Smooth muscle cell (in vitro differentiated cells): ENCODE results near the gene ABI3BP. TPM values are rescaled to one million over a fixed set of nuclear protein-coding genes. Genes with fewer than 3 reads are reported as not detected.

ENCODE experiments used
- DNase-seq: peaks from one replicate; lab custom pipeline; 2025; ENCODE audit not compliant: unreplicated experiment; lab: John Stamatoyannopoulos, UW
- H2AFZ ChIP-seq: fragments of 200-600 bp; sonication (generic); 2 replicates; pipeline ENCODE4 v1.6.0; 2016; ENCODE audit warnings: antibody characterized with exemption, low read depth, mild to moderate bottlenecking
- H3F3A ChIP-seq: fragments of 200-600 bp; sonication (generic); 2 replicates; pipeline ENCODE4 v1.6.0; 2017; ENCODE audit warnings: antibody characterized with exemption, low read depth
- H3K27ac ChIP-seq: fragments of 200-600 bp; sonication (generic); 2 replicates; pipeline ENCODE4 v1.5.1; 2016; ENCODE audit warnings: low read depth, mild to moderate bottlenecking
- H3K27me3 ChIP-seq: fragments of 200-600 bp; sonication (generic); 2 replicates; pipeline ENCODE4 v1.6.1; 2016; ENCODE audit warnings: low read depth, mild to moderate bottlenecking
- H3K36me3 ChIP-seq: fragments of 200-600 bp; sonication (generic); 2 replicates; pipeline ENCODE4 v1.5.1; 2016; ENCODE audit warnings: low read depth
- H3K4me1 ChIP-seq: fragments of 200-600 bp; sonication (generic); 2 replicates; pipeline ENCODE4 v1.5.1; 2016; ENCODE audit warnings: low read depth
- H3K4me2 ChIP-seq: fragments of 200-600 bp; sonication (generic); 2 replicates; pipeline ENCODE4 v1.6.0; 2016; ENCODE audit warnings: mild to moderate bottlenecking
- H3K4me3 ChIP-seq: fragments of 200-600 bp; sonication (generic); 2 replicates; pipeline ENCODE4 v1.5.1; 2016; ENCODE audit warnings: mild to moderate bottlenecking
- H3K79me2 ChIP-seq: fragments of 200-600 bp; sonication (generic); 2 replicates; pipeline ENCODE4 v1.6.0; 2016; ENCODE audit warnings: low read depth, mild to moderate bottlenecking
- H3K9ac ChIP-seq: fragments of 200-600 bp; sonication (generic); 2 replicates; pipeline ENCODE4 v1.6.0; 2016; ENCODE audit warnings: low read depth
- H3K9me3 ChIP-seq: fragments of 200-600 bp; sonication (generic); replicated peaks from 2 replicates; pipeline ENCODE4 v1.5.1; 2016; ENCODE audit warnings: low read depth
- H4K20me1 ChIP-seq: fragments of 200-600 bp; sonication (generic); 2 replicates; pipeline ENCODE4 v1.6.0; 2016; ENCODE audit warnings: low read depth
- WGBS: methylation state at CpG from one replicate; pipeline ENCODE4 v1.1.7; 2016; ENCODE audit warnings: low lambda C conversion rate; 5-methylcytosine and 5-hydroxymethylcytosine counted together
- polyA plus RNA-seq: library from polyadenylated mRNA; unstranded; fragments of >200 nt; fragmentation: Nextera tagmentation; extraction: Ambion mirVana; gene quantifications from 2 replicates; pipeline ENCODE4 v1.2.1, GENCODE V29; 2016
- total RNA-seq: library from RNA; depleted of rRNA; stranded (reverse); fragments of >200 nt; gene quantifications from 2 replicates; pipeline ENCODE4 v1.2.3, GENCODE V29; 2014
- TF ChIP-seq, protein P1 (sequence below): fragments of 200-600 bp; sonication (generic); IDR thresholded peaks from 2 replicates; pipeline ENCODE4 v1.5.1; 2017; ENCODE audit warnings: borderline replicate concordance, mild to moderate bottlenecking, antibody characterized with exemption; ENCODE audit not compliant: insufficient read depth, poor library complexity, severe bottlenecking

Gene ABI3BP
- total and polyA plus RNA-seq, 2 experiments from 2014 or later: 0.47 to 0.58 TPM

DNA sequence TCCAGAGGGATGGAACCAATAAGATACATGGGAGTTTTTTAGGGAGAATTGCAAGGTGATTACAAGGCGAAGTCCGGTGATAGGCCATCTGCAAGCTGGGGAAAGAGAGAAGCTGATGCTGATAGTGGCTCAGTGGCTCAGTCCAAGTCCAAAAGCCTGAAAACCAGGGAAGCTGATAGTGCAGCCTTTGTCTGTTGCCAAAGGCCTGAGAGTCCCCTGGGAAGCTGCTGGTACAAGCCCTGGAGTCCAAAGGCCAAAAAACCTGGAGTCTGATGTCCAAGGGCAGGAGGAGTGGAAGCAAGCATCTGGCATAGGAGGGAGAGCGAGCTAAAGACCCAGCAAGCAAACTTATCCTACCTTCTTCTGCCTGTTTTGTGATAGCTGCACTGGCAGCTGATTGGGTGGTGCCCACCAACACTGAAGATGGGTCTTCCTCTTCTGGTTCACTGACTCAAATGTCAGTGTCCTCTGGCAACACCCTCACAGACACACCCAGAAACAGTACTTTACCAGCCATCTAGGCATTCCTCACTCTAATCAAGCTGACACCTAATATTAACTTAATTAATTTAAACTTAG lies 267.2 kb downstream of the ABI3BP start:
- no peak overlapping the region for H3K4me2 ChIP-seq
- no peak overlapping the region for H3K9ac ChIP-seq
- H3K27me3 ChIP-seq: no peaks in the 10 kb centered on the region
- H3F3A ChIP-seq: peaks cover 3% of the 10 kb centered on the region
- no peaks in the 10 kb centered on the region for H3K4me1 ChIP-seq
- H3K9me3 ChIP-seq: no peaks in the 10 kb centered on the region
- no peak for DNase-seq
- H2AFZ ChIP-seq: no peak overlapping the region
- H3K4me3 ChIP-seq: no peak overlapping the region
- H4K20me1 ChIP-seq: peaks cover 100% of the 10 kb centered on the region
- H3K27ac ChIP-seq: no peak overlapping the region
- 96% methylated on average over 3 of the region's 3 CpGs for WGBS
- TF ChIP-seq, protein P1, sequence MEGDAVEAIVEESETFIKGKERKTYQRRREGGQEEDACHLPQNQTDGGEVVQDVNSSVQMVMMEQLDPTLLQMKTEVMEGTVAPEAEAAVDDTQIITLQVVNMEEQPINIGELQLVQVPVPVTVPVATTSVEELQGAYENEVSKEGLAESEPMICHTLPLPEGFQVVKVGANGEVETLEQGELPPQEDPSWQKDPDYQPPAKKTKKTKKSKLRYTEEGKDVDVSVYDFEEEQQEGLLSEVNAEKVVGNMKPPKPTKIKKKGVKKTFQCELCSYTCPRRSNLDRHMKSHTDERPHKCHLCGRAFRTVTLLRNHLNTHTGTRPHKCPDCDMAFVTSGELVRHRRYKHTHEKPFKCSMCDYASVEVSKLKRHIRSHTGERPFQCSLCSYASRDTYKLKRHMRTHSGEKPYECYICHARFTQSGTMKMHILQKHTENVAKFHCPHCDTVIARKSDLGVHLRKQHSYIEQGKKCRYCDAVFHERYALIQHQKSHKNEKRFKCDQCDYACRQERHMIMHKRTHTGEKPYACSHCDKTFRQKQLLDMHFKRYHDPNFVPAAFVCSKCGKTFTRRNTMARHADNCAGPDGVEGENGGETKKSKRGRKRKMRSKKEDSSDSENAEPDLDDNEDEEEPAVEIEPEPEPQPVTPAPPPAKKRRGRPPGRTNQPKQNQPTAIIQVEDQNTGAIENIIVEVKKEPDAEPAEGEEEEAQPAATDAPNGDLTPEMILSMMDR: no peak
- H3K79me2 ChIP-seq: peaks cover 99% of the 10 kb centered on the region
- H3K36me3 ChIP-seq: peaks cover 35% of the 10 kb centered on the region

GRCh38 chr3:100720426-100720825 lies 272.8 kb downstream of the ABI3BP start:
- no peaks in the 10 kb centered on the region for H3K27me3 ChIP-seq
- no peak overlapping the region for H3K4me2 ChIP-seq
- peaks cover 99% of the 10 kb centered on the region for H3K79me2 ChIP-seq
- peaks cover 100% of the 10 kb centered on the region for H4K20me1 ChIP-seq
- no peak overlapping the region for H2AFZ ChIP-seq
- no peak for DNase-seq
- no peaks in the 10 kb centered on the region for H3F3A ChIP-seq
- 80% methylated on average over 5 of the region's 5 CpGs for WGBS
- H3K4me3 ChIP-seq: no peak overlapping the region
- no peak overlapping the region for H3K9ac ChIP-seq
- peaks cover 26% of the 10 kb centered on the region for H3K4me1 ChIP-seq
- peaks cover 50% of the 10 kb centered on the region for H3K36me3 ChIP-seq
- no peak overlapping the region for H3K27ac ChIP-seq
- no peaks in the 10 kb centered on the region for H3K9me3 ChIP-seq
- TF ChIP-seq, protein P1: no peak

DNA sequence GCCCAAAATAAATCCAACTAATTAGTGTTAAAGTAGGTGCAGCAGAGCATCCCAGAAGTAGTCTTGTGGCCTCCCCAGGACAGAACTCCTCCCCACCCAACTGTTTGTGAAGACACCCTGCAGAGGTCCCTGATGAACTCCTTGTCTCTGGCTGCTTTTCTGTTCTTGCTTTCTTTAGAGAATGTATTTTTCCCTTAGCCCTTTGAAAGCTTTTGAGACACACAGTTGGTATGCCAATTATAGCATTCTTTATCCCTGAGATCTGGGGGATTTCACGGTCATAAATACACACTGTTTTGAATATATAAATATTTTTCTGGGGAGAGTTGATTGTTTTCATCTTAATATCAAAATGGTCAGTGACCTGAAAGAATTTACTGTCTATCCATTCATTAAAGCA lies 274.1 kb downstream of the ABI3BP start:
- H4K20me1 ChIP-seq: peaks cover 100% of the 10 kb centered on the region

More for the DNA sequence above, 274.1 kb downstream of the ABI3BP start:
- H3K4me1 ChIP-seq: peaks cover 26% of the 10 kb centered on the region
- H3K9me3 ChIP-seq: no peaks in the 10 kb centered on the region
- no peaks in the 10 kb centered on the region for H3K27me3 ChIP-seq
- no peak overlapping the region for H3K4me3 ChIP-seq
- DNase-seq: no peak
- H3K36me3 ChIP-seq: peaks cover 45% of the 10 kb centered on the region
- WGBS: 72% methylated on average over 1 of the region's 1 CpG
- no peaks in the 10 kb centered on the region for H3F3A ChIP-seq
- H2AFZ ChIP-seq: no peak overlapping the region
- no peak overlapping the region for H3K27ac ChIP-seq
- TF ChIP-seq, protein P1: no peak
- H3K9ac ChIP-seq: no peak overlapping the region
- peaks cover 100% of the 10 kb centered on the region for H3K79me2 ChIP-seq
- no peak overlapping the region for H3K4me2 ChIP-seq
